OCI-LY7 (cell line): ENCODE measurements around the gene KCNQ1. TPM values are rescaled to one million over a fixed set of nuclear protein-coding genes. Genes with fewer than 3 reads are reported as not detected.

Experiments used
- BruUV-seq: library from RNA; stranded (reverse); fragments of 400-500 nt; replicated peaks from 2 replicates; lab custom pipeline; 2021; lab: Mats Ljungman, UMichigan
- CTCF ChIA-PET: fragments of 300-600 bp; sonication (Branson Sonifier 250); formaldehyde crosslinking; loops from one replicate; lab custom pipeline; 2022; ENCODE audit warnings: antibody characterized with exemption; ENCODE audit not compliant: unreplicated experiment; lab: Charles Lee
- POLR2A ChIA-PET: fragments of 300-600 bp; sonication (Branson Sonifier 250); formaldehyde crosslinking; loops from one replicate; lab custom pipeline; 2022; ENCODE audit warnings: antibody characterized with exemption; lab: Charles Lee
- DNase-seq: peaks from one replicate; pipeline ENCODE4 v3.0.0-alpha.2; 2015; ENCODE audit warnings: low spot score
- H2AFZ ChIP-seq: fragments of 200-600 bp; sonication (generic), shearing (Covaris generic); 2 replicates; pipeline ENCODE4 v1.6.1; 2014; ENCODE audit warnings: mild to moderate bottlenecking, antibody characterized with exemption, low read length, moderate library complexity
- H3K27ac ChIP-seq: fragments of 200-600 bp; sonication (generic); 2 replicates; pipeline ENCODE4 v1.5.1; 2014; ENCODE audit warnings: mixed run types, low read depth, mild to moderate bottlenecking, moderate library complexity, low read length, inconsistent platforms; ENCODE audit not compliant: poor library complexity, severe bottlenecking
- H3K36me3 ChIP-seq: fragments of 200-600 bp; sonication (generic); 2 replicates; pipeline ENCODE4 v1.6.1; 2014; ENCODE audit warnings: mild to moderate bottlenecking, antibody characterized with exemption, low read length, moderate library complexity, mixed read lengths; ENCODE audit not compliant: insufficient read depth
- H3K4me1 ChIP-seq: fragments of 200-600 bp; sonication (generic); 2 replicates; pipeline ENCODE4 v1.5.1; 2014; ENCODE audit warnings: mild to moderate bottlenecking, low read length; ENCODE audit not compliant: insufficient read depth, poor library complexity, severe bottlenecking
- H3K4me2 ChIP-seq: fragments of 200-600 bp; sonication (generic); 2 replicates; pipeline ENCODE4 v1.6.1; 2014; ENCODE audit warnings: mild to moderate bottlenecking, low read length
- H3K4me3 ChIP-seq: fragments of 200-600 bp; sonication (generic); 2 replicates; pipeline ENCODE4 v1.5.1; 2014; ENCODE audit warnings: mild to moderate bottlenecking, low read depth, low read length; ENCODE audit not compliant: poor library complexity, severe bottlenecking
- H3K79me2 ChIP-seq: fragments of 200-600 bp; sonication (generic); 2 replicates; pipeline ENCODE4 v1.6.1; 2016; ENCODE audit warnings: low read depth, mild to moderate bottlenecking, low read length, moderate library complexity, mixed read lengths; ENCODE audit not compliant: insufficient read depth
- H3K9me2 ChIP-seq: fragments of 200-600 bp; sonication (generic); 2 replicates; pipeline ENCODE4 v1.6.1; 2016; ENCODE audit warnings: mild to moderate bottlenecking, low read length, mixed read lengths; ENCODE audit not compliant: insufficient read depth
- H3K9me3 ChIP-seq: fragments of 200-600 bp; sonication (generic); 2 replicates; pipeline ENCODE4 v1.6.1; 2014; ENCODE audit warnings: mild to moderate bottlenecking, mixed run types, low read length, mixed read lengths
- H4K20me1 ChIP-seq: fragments of 200-600 bp; sonication (generic); 2 replicates; pipeline ENCODE4 v1.6.1; 2014; ENCODE audit warnings: mild to moderate bottlenecking, antibody characterized with exemption, low read length, moderate library complexity, mixed read lengths; ENCODE audit not compliant: insufficient read depth
- EZH2phosphoT487 ChIP-seq: fragments of 200-600 bp; sonication (generic); IDR thresholded peaks from 2 replicates; pipeline ENCODE4 v1.6.1; 2018; ENCODE audit warnings: low read depth, borderline replicate concordance, mild to moderate bottlenecking, mixed run types, antibody characterized with exemption, low read length, moderate library complexity, mixed read lengths
- intact Hi-C: fragments of 100-400 bp; cut with micrococcal nuclease; formaldehyde crosslinking; loops from one replicate; pipeline ENCODE4 v1.10.0; 2022; ENCODE audit not compliant: unreplicated experiment
- total RNA-seq, 2 experiments: library from RNA; depleted of rRNA in 1 of 2; stranded (reverse); fragments of >200 nt in 1 of 2; shearing (Covaris generic) in 1 of 2; gene quantifications; 2 replicates each; pipeline ENCODE4 v1.2.3, GENCODE V29; 2014 to 2022
- TF ChIP-seq, protein P1 (sequence below): fragments of 200-600 bp; sonication (generic); conservative IDR thresholded peaks from 2 replicates; pipeline ENCODE4 v1.5.1; 2014; ENCODE audit warnings: mild to moderate bottlenecking, antibody characterized with exemption, low read length, moderate library complexity, mixed read lengths

Gene KCNQ1
- total RNA-seq, 2 experiments from 2014 or later, result 0.22 to 1.3 TPM

DNA sequence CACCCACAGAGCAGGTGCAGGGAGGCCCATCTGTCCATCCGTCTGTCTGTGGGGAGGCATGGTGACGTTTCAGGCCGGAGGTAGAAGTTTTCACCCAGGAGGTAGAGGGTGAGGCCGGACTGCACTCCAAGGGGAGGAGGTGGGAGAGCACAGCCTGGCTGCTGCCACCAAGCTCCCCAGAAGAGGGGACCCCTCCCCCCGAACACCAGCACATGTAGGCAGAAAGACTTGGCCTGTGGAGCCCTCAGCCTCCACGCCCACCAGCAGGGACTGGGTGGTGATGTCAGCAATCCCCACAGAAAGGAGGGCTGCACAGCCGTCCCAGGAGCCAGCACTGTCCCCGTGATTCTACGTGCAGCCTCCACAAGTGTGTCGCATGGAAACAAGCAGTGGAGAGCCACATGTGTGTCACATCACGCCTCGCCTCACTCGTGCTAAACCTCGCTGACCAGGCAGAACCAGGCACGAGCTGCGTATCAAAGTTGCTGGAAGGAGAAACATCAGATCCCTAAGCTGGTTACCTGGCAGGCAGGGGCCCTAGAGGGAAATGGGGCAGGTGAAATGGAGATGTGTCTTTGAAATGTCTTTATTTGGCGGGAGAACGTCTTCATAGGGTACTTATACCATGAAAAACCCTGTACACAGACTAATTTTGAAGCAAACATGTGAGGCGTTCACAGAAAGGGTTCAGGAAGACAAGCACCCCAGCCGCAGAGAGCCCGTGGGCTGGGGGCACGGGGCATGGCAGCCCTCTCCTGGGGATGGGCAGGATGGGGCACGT, 391.7 kb downstream of the KCNQ1 start:
- Histone ChIP-seq H3K4me2 (no peak overlapping the region), H3K36me3 (no peaks in the 10 kb centered on the region), H4K20me1 (no peaks in the 10 kb centered on the region), H2AFZ (no peak overlapping the region), H3K4me3 (no peak overlapping the region), H3K79me2 (no peaks in the 10 kb centered on the region), H3K9me2 (no peaks in the 10 kb centered on the region), H3K27ac (no peak overlapping the region), H3K4me1 (no peaks in the 10 kb centered on the region), H3K9me3 (no peaks in the 10 kb centered on the region)
- ChIA-PET CTCF (no interaction called here), POLR2A (no interaction called here)
- no peak for DNase-seq
- intact Hi-C loops, result no loop called here
- TF ChIP-seq, protein P1, sequence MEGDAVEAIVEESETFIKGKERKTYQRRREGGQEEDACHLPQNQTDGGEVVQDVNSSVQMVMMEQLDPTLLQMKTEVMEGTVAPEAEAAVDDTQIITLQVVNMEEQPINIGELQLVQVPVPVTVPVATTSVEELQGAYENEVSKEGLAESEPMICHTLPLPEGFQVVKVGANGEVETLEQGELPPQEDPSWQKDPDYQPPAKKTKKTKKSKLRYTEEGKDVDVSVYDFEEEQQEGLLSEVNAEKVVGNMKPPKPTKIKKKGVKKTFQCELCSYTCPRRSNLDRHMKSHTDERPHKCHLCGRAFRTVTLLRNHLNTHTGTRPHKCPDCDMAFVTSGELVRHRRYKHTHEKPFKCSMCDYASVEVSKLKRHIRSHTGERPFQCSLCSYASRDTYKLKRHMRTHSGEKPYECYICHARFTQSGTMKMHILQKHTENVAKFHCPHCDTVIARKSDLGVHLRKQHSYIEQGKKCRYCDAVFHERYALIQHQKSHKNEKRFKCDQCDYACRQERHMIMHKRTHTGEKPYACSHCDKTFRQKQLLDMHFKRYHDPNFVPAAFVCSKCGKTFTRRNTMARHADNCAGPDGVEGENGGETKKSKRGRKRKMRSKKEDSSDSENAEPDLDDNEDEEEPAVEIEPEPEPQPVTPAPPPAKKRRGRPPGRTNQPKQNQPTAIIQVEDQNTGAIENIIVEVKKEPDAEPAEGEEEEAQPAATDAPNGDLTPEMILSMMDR, result no peak
- TF ChIP-seq EZH2phosphoT487, result no peak
- BruUV-seq, result no TSS peak

DNA sequence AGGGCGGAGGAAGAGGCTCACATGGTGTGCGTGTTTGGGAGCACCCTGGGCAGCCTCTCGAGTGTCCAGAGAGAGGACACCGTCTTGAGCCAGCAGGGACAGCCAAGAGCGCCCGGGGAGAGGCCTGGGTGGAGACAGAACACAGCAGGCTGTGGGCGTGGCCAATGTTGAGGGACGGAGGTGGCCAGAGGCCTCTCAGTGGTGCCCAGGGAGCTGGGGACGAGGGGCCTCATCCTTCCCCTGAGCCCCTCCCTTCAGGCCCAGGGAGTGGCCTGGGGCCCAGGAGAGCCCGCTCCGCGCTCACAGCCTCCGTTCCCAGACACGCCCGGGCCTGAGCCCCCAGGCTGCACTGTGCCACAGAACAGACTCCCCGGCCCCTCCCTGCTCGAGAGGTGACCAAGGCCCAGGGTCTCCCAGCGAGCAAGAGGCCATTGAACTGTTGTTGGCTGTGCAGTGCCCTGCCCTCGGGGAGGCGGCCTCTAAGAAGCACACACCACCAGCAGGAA, 392.3 kb downstream of the KCNQ1 start:
- TF ChIP-seq EZH2phosphoT487, result no peak
- TF ChIP-seq, protein P1, result no peak
- no peaks in the 10 kb centered on the region for H3K4me1 ChIP-seq

DNA sequence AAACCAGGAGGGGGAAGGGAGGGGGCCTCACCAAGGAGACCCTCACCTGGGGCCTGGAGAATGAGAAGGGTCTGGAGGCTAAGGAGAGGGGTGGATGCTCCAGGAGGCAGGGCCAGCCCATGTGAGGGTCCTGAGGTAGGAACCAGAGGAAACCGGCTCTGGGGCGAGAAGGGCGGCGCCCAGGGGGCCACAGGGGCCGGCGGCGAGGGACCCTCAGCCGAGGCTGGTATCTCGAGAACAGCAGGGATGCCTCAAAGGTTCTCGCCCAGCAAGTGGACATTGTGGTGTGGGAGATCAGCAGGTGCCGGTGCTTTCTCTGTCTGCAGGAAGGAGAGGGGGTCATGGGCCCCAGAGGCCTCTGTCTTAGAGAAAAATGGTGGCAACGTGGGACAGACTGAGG, 392.8 kb downstream of the KCNQ1 start:
- no peak for DNase-seq
- ChIA-PET POLR2A (no interaction called here), CTCF (no interaction called here)
- no peak overlapping the region for H2AFZ ChIP-seq
- H3K9me2 ChIP-seq, result no peaks in the 10 kb centered on the region
- H3K36me3 ChIP-seq, result no peaks in the 10 kb centered on the region
- no peaks in the 10 kb centered on the region for H3K9me3 ChIP-seq
- intact Hi-C loops, result no loop called here
- TF ChIP-seq, protein P1, result no peak
- no peak for TF ChIP-seq EZH2phosphoT487
- H3K4me3 ChIP-seq, result no peak overlapping the region
- no peaks in the 10 kb centered on the region for H3K4me1 ChIP-seq
- no peaks in the 10 kb centered on the region for H3K79me2 ChIP-seq
- H3K27ac ChIP-seq, result no peak overlapping the region
- H3K4me2 ChIP-seq, result no peak overlapping the region
- H4K20me1 ChIP-seq, result no peaks in the 10 kb centered on the region
- BruUV-seq, result no TSS peak

More for the DNA sequence above, 392.3 kb downstream of the KCNQ1 start:
- Histone ChIP-seq H3K4me2 (no peak overlapping the region), H4K20me1 (no peaks in the 10 kb centered on the region), H3K9me3 (no peaks in the 10 kb centered on the region), H3K36me3 (no peaks in the 10 kb centered on the region), H2AFZ (no peak overlapping the region), H3K27ac (no peak overlapping the region), H3K4me3 (no peak overlapping the region), H3K9me2 (no peaks in the 10 kb centered on the region), H3K79me2 (no peaks in the 10 kb centered on the region)
- no TSS peak for BruUV-seq
- ChIA-PET POLR2A (no interaction called here), CTCF (no interaction called here)
- intact Hi-C loops, result no loop called here
- DNase-seq, result no peak
